GM12878 (cell line): ENCODE data around the gene UBR3. TPM values are rescaled to one million over a fixed set of nuclear protein-coding genes. Genes with fewer than 3 reads are reported as not detected.

Source experiments
- ATAC-seq: fragments of 200-7000 bp; cut with Tn5 transposase; 3 replicates; pipeline ENCODE4 v1.9.1; 2020; ENCODE audit warnings: mild to moderate bottlenecking, moderate library complexity
- BruUV-seq: library from RNA; stranded (reverse); fragments of 400-500 nt; replicated peaks from 2 replicates; lab custom pipeline; 2021; lab: Mats Ljungman, UMichigan
- CTCF ChIA-PET: fragments of 300-600 bp; sonication (Branson Sonifier 250); formaldehyde crosslinking; extraction: SDS; loops from one replicate; lab custom pipeline; 2021; ENCODE audit warnings: inconsistent platforms; lab: Yijun Ruan, JAX
- POLR2A ChIA-PET: fragments of 350-600 bp; formaldehyde crosslinking; extraction: SDS; loops from one replicate; lab custom pipeline; 2021; ENCODE audit warnings: inconsistent platforms; lab: Charles Lee
- RAD21 ChIA-PET: fragments of 300-600 bp; sonication (Branson Sonifier 250); formaldehyde crosslinking; loops from one replicate; lab custom pipeline; 2023; ENCODE audit warnings: antibody characterized with exemption; ENCODE audit not compliant: unreplicated experiment; lab: Charles Lee
- SMC1A ChIA-PET: fragments of 300-600 bp; sonication (Branson Sonifier 250); formaldehyde crosslinking; loops from one replicate; lab custom pipeline; 2023; ENCODE audit not compliant: unreplicated experiment, uncharacterized antibody; lab: Charles Lee
- DNase-seq: peaks from one replicate; pipeline ENCODE4 v3.0.0-alpha.2; 2011; ENCODE audit warnings: low read depth, low spot score
- FAIRE-seq: peaks from 3 replicates; lab custom pipeline; 2011; peaks lifted over from hg19 to GRCh38; lab: Jason Lieb, UNC
- H2AFZ ChIP-seq: 2 replicates; pipeline ENCODE4 v1.6.0; 2011; ENCODE audit warnings: low read depth, low read length, control low read depth; ENCODE audit not compliant: control insufficient read depth
- H3K27ac ChIP-seq: 2 replicates; pipeline ENCODE4 v1.5.1; 2011; ENCODE audit warnings: control low read depth; ENCODE audit not compliant: control insufficient read depth, insufficient read depth
- H3K27me3 ChIP-seq, 2 experiments: replicated peaks in 1 of 2; 2 replicates each; pipeline versions ENCODE4 v1.6.0 to v1.6.1; 2011; ENCODE audit warnings: low read length in 1 of 2; ENCODE audit not compliant: control insufficient read depth in 2 of 2, insufficient read depth in 2 of 2
- H3K36me3 ChIP-seq, 2 experiments: 2 replicates each; pipeline ENCODE4 v1.5.1; 2011; ENCODE audit warnings: low read length in 1 of 2; ENCODE audit not compliant: control insufficient read depth in 2 of 2, insufficient read depth in 2 of 2
- H3K4me1 ChIP-seq: 2 replicates; pipeline ENCODE4 v1.6.1; 2011; ENCODE audit warnings: mild to moderate bottlenecking, low read length, moderate library complexity, mixed read lengths; ENCODE audit not compliant: control insufficient read depth, insufficient read depth
- H3K4me2 ChIP-seq: 2 replicates; pipeline ENCODE4 v1.6.0; 2011; ENCODE audit warnings: control low read depth; ENCODE audit not compliant: control insufficient read depth, insufficient read depth
- H3K4me3 ChIP-seq: fragments of 200-600 bp; sonication (generic); 2 replicates; pipeline ENCODE4 v1.5.1; 2016
- H3K79me2 ChIP-seq: 2 replicates; pipeline ENCODE4 v1.6.0; 2011; ENCODE audit warnings: low read length; ENCODE audit not compliant: control insufficient read depth, insufficient read depth
- H3K9ac ChIP-seq: 2 replicates; pipeline ENCODE4 v1.8.0; 2011; ENCODE audit warnings: low read length, control low read depth, mixed read lengths; ENCODE audit not compliant: control insufficient read depth, insufficient read depth
- H3K9me3 ChIP-seq: replicated peaks from 3 replicates; pipeline ENCODE4 v1.5.1; 2011; ENCODE audit warnings: mild to moderate bottlenecking, low read length; ENCODE audit not compliant: control insufficient read depth, insufficient read depth
- H4K20me1 ChIP-seq: 2 replicates; pipeline ENCODE4 v1.6.0; 2011; ENCODE audit not compliant: control insufficient read depth, insufficient read depth
- CHD1 ChIP-seq: IDR thresholded peaks from 2 replicates; pipeline ENCODE4 v1.6.1; 2012; ENCODE audit warnings: low read depth, low read length, improper control_type of control experiment
- CREB1 ChIP-seq: IDR thresholded peaks from 2 replicates; pipeline ENCODE4 v1.6.1; 2012; ENCODE audit warnings: low read depth, mild to moderate bottlenecking, inconsistent platforms
- HDAC2 ChIP-seq: fragments of 200-600 bp; sonication (generic); IDR thresholded peaks from 2 replicates; pipeline ENCODE4 v1.6.1; 2017
- NFYA ChIP-seq: IDR thresholded peaks from 2 replicates; pipeline ENCODE4 v1.6.1; 2011; ENCODE audit warnings: low read depth, mild to moderate bottlenecking, low read length, improper control_type of control experiment, borderline replicate concordance
- NR2C2 ChIP-seq: IDR thresholded peaks from 2 replicates; pipeline ENCODE4 v1.6.1; 2011; ENCODE audit warnings: borderline replicate concordance, low read depth; ENCODE audit not compliant: control insufficient read depth, insufficient read length
- REST ChIP-seq: IDR thresholded peaks from 2 replicates; pipeline ENCODE4 v1.6.1; 2012; ENCODE audit warnings: mild to moderate bottlenecking, low read depth, low read length
- WGBS: methylation state at CpG from one replicate; pipeline ENCODE4 v1.1.6; 2016; ENCODE audit warnings: low lambda C conversion rate; ENCODE audit not compliant: insufficient replicate concordance, insufficient coverage; ENCODE audit errors: missing lambda C conversion rate; 5-methylcytosine and 5-hydroxymethylcytosine counted together
- in situ Hi-C: fragments of 300-500 bp; cut with MboI; formaldehyde crosslinking; loops from 9 replicates; pipeline ENCODE4 v1.14.3; 2018; ENCODE audit warnings: mixed read lengths
- intact Hi-C: fragments of 100-400 bp; cut with micrococcal nuclease; formaldehyde crosslinking; loops from one replicate; pipeline ENCODE4 v1.14.2; 2022; ENCODE audit not compliant: unreplicated experiment
- polyA plus RNA-seq, 11 experiments: library from polyadenylated mRNA; depleted of rRNA in 4 of 11; unstranded in 6 of 11; stranded (reverse) in 5 of 11; fragments of >200 nt; fragmentation: Nextera tagmentation in 4 of 11; fragmentation: Illumina TruSeq in 1 of 11; extraction: Ambion mirVana in 4 of 11; extraction: Trizol in 1 of 11; gene quantifications; 1 replicate in 1 of 11; 2 replicates in 10 of 11; pipeline versions ENCODE4 v1.2.1 to v1.2.3, GENCODE V29; 2011 to 2016; ENCODE audit warnings: inconsistent platforms in 2 of 11, missing spikeins in 2 of 11, low read depth in 1 of 11
- total RNA-seq, 4 experiments: library from RNA; depleted of rRNA in 3 of 4; stranded (reverse); fragments of >200 nt in 3 of 4; fragmentation: Illumina TruSeq in 1 of 4; extraction: Trizol in 1 of 4; gene quantifications; 2 replicates each; pipeline versions ENCODE4 v1.2.1 to v1.2.3, GENCODE V29; 2013 to 2021
- TF ChIP-seq, protein P1 (sequence below): fragments of 450-650 bp; formaldehyde crosslinking; IDR thresholded peaks from 2 replicates; pipeline ENCODE4 v1.4.0; 2020; ENCODE audit warnings: mild to moderate bottlenecking, moderate library complexity
- TF ChIP-seq, protein P2 (sequence below), 3 experiments: IDR thresholded peaks in 2 of 3; conservative IDR thresholded peaks in 1 of 3; 2 replicates each; pipeline ENCODE4 v1.5.1; 2011; ENCODE audit warnings: low read depth in 3 of 3, low read length in 3 of 3, mild to moderate bottlenecking in 3 of 3, control low read depth in 2 of 3, moderate library complexity in 2 of 3, inconsistent platforms in 1 of 3, mixed read lengths in 1 of 3; ENCODE audit not compliant: control insufficient read depth in 2 of 3, insufficient read depth in 1 of 3; ENCODE audit errors: extremely low read depth in 1 of 3

Gene UBR3
- total and polyA plus RNA-seq, 10 of the 15 experiments (the other 5 are each of a cell fraction or from before 2014, with no cell fraction given), result 3.8 to 22.9 (median 11.2) TPM

- TF ChIP-seq, protein P1, sequence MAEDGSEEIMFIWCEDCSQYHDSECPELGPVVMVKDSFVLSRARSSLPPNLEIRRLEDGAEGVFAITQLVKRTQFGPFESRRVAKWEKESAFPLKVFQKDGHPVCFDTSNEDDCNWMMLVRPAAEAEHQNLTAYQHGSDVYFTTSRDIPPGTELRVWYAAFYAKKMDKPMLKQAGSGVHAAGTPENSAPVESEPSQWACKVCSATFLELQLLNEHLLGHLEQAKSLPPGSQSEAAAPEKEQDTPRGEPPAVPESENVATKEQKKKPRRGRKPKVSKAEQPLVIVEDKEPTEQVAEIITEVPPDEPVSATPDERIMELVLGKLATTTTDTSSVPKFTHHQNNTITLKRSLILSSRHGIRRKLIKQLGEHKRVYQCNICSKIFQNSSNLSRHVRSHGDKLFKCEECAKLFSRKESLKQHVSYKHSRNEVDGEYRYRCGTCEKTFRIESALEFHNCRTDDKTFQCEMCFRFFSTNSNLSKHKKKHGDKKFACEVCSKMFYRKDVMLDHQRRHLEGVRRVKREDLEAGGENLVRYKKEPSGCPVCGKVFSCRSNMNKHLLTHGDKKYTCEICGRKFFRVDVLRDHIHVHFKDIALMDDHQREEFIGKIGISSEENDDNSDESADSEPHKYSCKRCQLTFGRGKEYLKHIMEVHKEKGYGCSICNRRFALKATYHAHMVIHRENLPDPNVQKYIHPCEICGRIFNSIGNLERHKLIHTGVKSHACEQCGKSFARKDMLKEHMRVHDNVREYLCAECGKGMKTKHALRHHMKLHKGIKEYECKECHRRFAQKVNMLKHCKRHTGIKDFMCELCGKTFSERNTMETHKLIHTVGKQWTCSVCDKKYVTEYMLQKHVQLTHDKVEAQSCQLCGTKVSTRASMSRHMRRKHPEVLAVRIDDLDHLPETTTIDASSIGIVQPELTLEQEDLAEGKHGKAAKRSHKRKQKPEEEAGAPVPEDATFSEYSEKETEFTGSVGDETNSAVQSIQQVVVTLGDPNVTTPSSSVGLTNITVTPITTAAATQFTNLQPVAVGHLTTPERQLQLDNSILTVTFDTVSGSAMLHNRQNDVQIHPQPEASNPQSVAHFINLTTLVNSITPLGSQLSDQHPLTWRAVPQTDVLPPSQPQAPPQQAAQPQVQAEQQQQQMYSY (CRISPR knock-in tag), result no peak
- TF ChIP-seq, all 136 proteins: peak for 0
Measured at GRCh38 chr2:169839954-169840746, 12.9 kb downstream of the UBR3 start (continued).

GRCh38 chr2:169840747-169841142 is 13.5 kb downstream of the UBR3 start:
- no peak for ATAC-seq
- SMC1A ChIA-PET, result interaction anchor here (0.6 kb wide), 1 partner anchor 20 kb away, joined by 3 read pairs; no protein-coding TSS in a partner anchor
- intact Hi-C loops, result no loop called here
- TF ChIP-seq NFYA (no peak), CREB1 (no peak), REST (no peak), CHD1 (no peak), HDAC2 (no peak), NR2C2 (no peak)
- TF ChIP-seq, protein P2, sequence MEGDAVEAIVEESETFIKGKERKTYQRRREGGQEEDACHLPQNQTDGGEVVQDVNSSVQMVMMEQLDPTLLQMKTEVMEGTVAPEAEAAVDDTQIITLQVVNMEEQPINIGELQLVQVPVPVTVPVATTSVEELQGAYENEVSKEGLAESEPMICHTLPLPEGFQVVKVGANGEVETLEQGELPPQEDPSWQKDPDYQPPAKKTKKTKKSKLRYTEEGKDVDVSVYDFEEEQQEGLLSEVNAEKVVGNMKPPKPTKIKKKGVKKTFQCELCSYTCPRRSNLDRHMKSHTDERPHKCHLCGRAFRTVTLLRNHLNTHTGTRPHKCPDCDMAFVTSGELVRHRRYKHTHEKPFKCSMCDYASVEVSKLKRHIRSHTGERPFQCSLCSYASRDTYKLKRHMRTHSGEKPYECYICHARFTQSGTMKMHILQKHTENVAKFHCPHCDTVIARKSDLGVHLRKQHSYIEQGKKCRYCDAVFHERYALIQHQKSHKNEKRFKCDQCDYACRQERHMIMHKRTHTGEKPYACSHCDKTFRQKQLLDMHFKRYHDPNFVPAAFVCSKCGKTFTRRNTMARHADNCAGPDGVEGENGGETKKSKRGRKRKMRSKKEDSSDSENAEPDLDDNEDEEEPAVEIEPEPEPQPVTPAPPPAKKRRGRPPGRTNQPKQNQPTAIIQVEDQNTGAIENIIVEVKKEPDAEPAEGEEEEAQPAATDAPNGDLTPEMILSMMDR (IDR thresholded peaks at IDR 0.05 in 2 of 3, conservative IDR thresholded peaks at IDR 0.05 in 1 of 3; ENCODE audit: control insufficient read depth in 2 of 3, extremely low read depth in 1 of 3, insufficient read depth in 1 of 3, low read depth in 3 of 3, low read length in 3 of 3), result no peak

More at GRCh38 chr2:169840747-169841142, 13.5 kb downstream of the UBR3 start:
- H2AFZ ChIP-seq, result no peak overlapping the region
- DNase-seq (no peak), FAIRE-seq (no peak)
- no TSS peak for BruUV-seq
- no peak overlapping the region for H3K27ac ChIP-seq
- POLR2A ChIA-PET, result no interaction called here
- CTCF ChIA-PET, result no interaction called here
- RAD21 ChIA-PET, result no interaction called here
- no peaks in the 10 kb centered on the region; a peak in 1 of 4 replicates for H3K36me3 ChIP-seq
- no peaks in the 10 kb centered on the region for H3K9me3 ChIP-seq
- H3K4me3 ChIP-seq, result no peak overlapping the region
- H3K27me3 ChIP-seq, result no peaks in the 10 kb centered on the region
- H3K9ac ChIP-seq, result no peak overlapping the region
- H3K4me2 ChIP-seq, result no peak overlapping the region
- in situ Hi-C loops, result no loop called here
- 98% methylated on average over 2 of the region's 2 CpGs for WGBS
- no peaks in the 10 kb centered on the region for H4K20me1 ChIP-seq
- no peaks in the 10 kb centered on the region for H3K79me2 ChIP-seq
- no peaks in the 10 kb centered on the region for H3K4me1 ChIP-seq
